ENCODE results near the gene ADGRB3. TPM values are rescaled to one million over a fixed set of nuclear protein-coding genes. Genes with fewer than 3 reads are reported as not detected.

ADGRB3 gene
- total RNA-seq, 2 donors from 2014 or later = not detected

- no peak overlapping the region for H3K4me3 Mint-ChIP-seq
- H3K27ac Mint-ChIP-seq = no peak overlapping the region
- H3K4me1 Mint-ChIP-seq (ENCODE audit: low read depth in 2 of 2) = no peaks in the 10 kb centered on the region
- ATAC-seq (no peak), DNase-seq (ENCODE audit: low spot score) (no peak)
- H3K27me3 Mint-ChIP-seq = no peaks in the 10 kb centered on the region
- H3K9me3 Mint-ChIP-seq = peaks cover 12% of the 10 kb centered on the region
- H3K36me3 Mint-ChIP-seq = no peaks in the 10 kb centered on the region
Measured at GRCh38 chr6:69180361-69181067, 545.4 kb downstream of the ADGRB3 start.

- no peaks in the 10 kb centered on the region for H3K4me1 Mint-ChIP-seq (ENCODE audit: low read depth in 2 of 2)
- H3K9me3 Mint-ChIP-seq = peaks cover 10% of the 10 kb centered on the region
- no peaks in the 10 kb centered on the region for H3K36me3 Mint-ChIP-seq
- no peak for DNase-seq (ENCODE audit: low spot score)
- H3K27me3 Mint-ChIP-seq = no peaks in the 10 kb centered on the region
- H3K4me3 Mint-ChIP-seq = no peak overlapping the region
- no peak for ATAC-seq
- no peak overlapping the region for H3K27ac Mint-ChIP-seq
Measured at GRCh38 chr6:69181964-69182363, 546.9 kb downstream of the ADGRB3 start.

GRCh38 chr6:69185276-69185675 lies 550.2 kb downstream of the ADGRB3 start:
- Mint-ChIP-seq H3K9me3 (peaks cover under 1% of the 10 kb centered on the region), H3K36me3 (no peaks in the 10 kb centered on the region), H3K27me3 (no peaks in the 10 kb centered on the region), H3K4me1 (ENCODE audit: low read depth in 2 of 2) (no peaks in the 10 kb centered on the region), H3K4me3 (no peak overlapping the region), H3K27ac (no peak overlapping the region)
- ATAC-seq (no peak), DNase-seq (ENCODE audit: low spot score) (no peak)

GRCh38 chr6:69202768-69203167 lies 567.7 kb downstream of the ADGRB3 start:
- Mint-ChIP-seq H3K27ac (no peak overlapping the region), H3K9me3 (peaks cover 15% of the 10 kb centered on the region), H3K27me3 (no peaks in the 10 kb centered on the region)

GRCh38 chr6:69216127-69216526 lies 581.0 kb downstream of the ADGRB3 start:
- Mint-ChIP-seq H3K4me3 (no peak overlapping the region), H3K36me3 (no peaks in the 10 kb centered on the region), H3K27me3 (no peaks in the 10 kb centered on the region), H3K9me3 (peaks cover 6% of the 10 kb centered on the region), H3K27ac (no peak overlapping the region), H3K4me1 (ENCODE audit: low read depth in 2 of 2) (no peaks in the 10 kb centered on the region)
- ATAC-seq = no peak
- DNase-seq (ENCODE audit: low spot score) = no peak

More at GRCh38 chr6:69202768-69203167, 567.7 kb downstream of the ADGRB3 start:
- no peak for DNase-seq (ENCODE audit: low spot score)
- Mint-ChIP-seq H3K4me1 (ENCODE audit: low read depth in 2 of 2) (no peaks in the 10 kb centered on the region), H3K36me3 (no peaks in the 10 kb centered on the region), H3K4me3 (no peak overlapping the region)
- no peak for ATAC-seq

GRCh38 chr6:69217343-69217742 lies 582.3 kb downstream of the ADGRB3 start:
- H3K4me3 Mint-ChIP-seq = no peak overlapping the region
- DNase-seq (ENCODE audit: low spot score) = no peak
- H3K27ac Mint-ChIP-seq = no peak overlapping the region
- H3K27me3 Mint-ChIP-seq = no peaks in the 10 kb centered on the region
- no peak for ATAC-seq
- peaks cover 6% of the 10 kb centered on the region for H3K9me3 Mint-ChIP-seq
- no peaks in the 10 kb centered on the region for H3K4me1 Mint-ChIP-seq (ENCODE audit: low read depth in 2 of 2)
- H3K36me3 Mint-ChIP-seq = no peaks in the 10 kb centered on the region

GRCh38 chr6:69220375-69220774 lies 585.3 kb downstream of the ADGRB3 start:
- Mint-ChIP-seq H3K4me1 (ENCODE audit: low read depth in 2 of 2) (no peaks in the 10 kb centered on the region), H3K4me3 (no peak overlapping the region), H3K9me3 (peaks cover 3% of the 10 kb centered on the region), H3K27me3 (no peaks in the 10 kb centered on the region), H3K27ac (no peak overlapping the region), H3K36me3 (no peaks in the 10 kb centered on the region)
- DNase-seq (ENCODE audit: low spot score) (no peak), ATAC-seq (no peak)

GRCh38 chr6:69232008-69232407 lies 596.9 kb downstream of the ADGRB3 start:
- Mint-ChIP-seq H3K27ac (no peak overlapping the region), H3K4me1 (ENCODE audit: low read depth in 2 of 2) (no peaks in the 10 kb centered on the region), H3K27me3 (no peaks in the 10 kb centered on the region), H3K9me3 (peaks cover 6% of the 10 kb centered on the region), H3K36me3 (peaks cover 4% of the 10 kb centered on the region), H3K4me3 (no peak overlapping the region)
- DNase-seq (ENCODE audit: low spot score) = no peak
- no peak for ATAC-seq

- Mint-ChIP-seq H3K4me1 (ENCODE audit: low read depth in 2 of 2) (no peaks in the 10 kb centered on the region), H3K9me3 (peaks cover 6% of the 10 kb centered on the region), H3K27me3 (no peaks in the 10 kb centered on the region)
Measured at GRCh38 chr6:69232496-69232895, 597.4 kb downstream of the ADGRB3 start.

GRCh38 chr6:69232911-69233448 lies 597.9 kb downstream of the ADGRB3 start:
- no peaks in the 10 kb centered on the region for H3K4me1 Mint-ChIP-seq (ENCODE audit: low read depth in 2 of 2)
- H3K36me3 Mint-ChIP-seq = peaks cover 4% of the 10 kb centered on the region
- peak; percentile 52 for DNase-seq (ENCODE audit: low spot score)
- H3K9me3 Mint-ChIP-seq = peaks cover 6% of the 10 kb centered on the region
- no peak overlapping the region for H3K27ac Mint-ChIP-seq
- H3K27me3 Mint-ChIP-seq = no peaks in the 10 kb centered on the region
- H3K4me3 Mint-ChIP-seq = no peak overlapping the region
- no peak for ATAC-seq

More at GRCh38 chr6:69232496-69232895, 597.4 kb downstream of the ADGRB3 start:
- DNase-seq (ENCODE audit: low spot score) (no peak), ATAC-seq (no peak)
- H3K27ac Mint-ChIP-seq = no peak overlapping the region
- H3K4me3 Mint-ChIP-seq = no peak overlapping the region
- peaks cover 4% of the 10 kb centered on the region for H3K36me3 Mint-ChIP-seq

- H3K27me3 Mint-ChIP-seq = no peaks in the 10 kb centered on the region
- peaks cover 3% of the 10 kb centered on the region for H3K36me3 Mint-ChIP-seq
- ATAC-seq = no peak
- H3K9me3 Mint-ChIP-seq = peaks cover 7% of the 10 kb centered on the region
- no peak for DNase-seq (ENCODE audit: low spot score)
- no peak overlapping the region for H3K27ac Mint-ChIP-seq
- no peak overlapping the region for H3K4me3 Mint-ChIP-seq
- no peaks in the 10 kb centered on the region for H3K4me1 Mint-ChIP-seq (ENCODE audit: low read depth in 2 of 2)
Measured at GRCh38 chr6:69238067-69238466, 603.0 kb downstream of the ADGRB3 start.

GRCh38 chr6:69246983-69247382 lies 611.9 kb downstream of the ADGRB3 start:
- DNase-seq (ENCODE audit: low spot score) (no peak), ATAC-seq (no peak)
- no peaks in the 10 kb centered on the region for H3K36me3 Mint-ChIP-seq
- H3K9me3 Mint-ChIP-seq = peaks cover 9% of the 10 kb centered on the region
- no peak overlapping the region for H3K4me3 Mint-ChIP-seq
- H3K27ac Mint-ChIP-seq = no peak overlapping the region
- no peaks in the 10 kb centered on the region for H3K27me3 Mint-ChIP-seq
- H3K4me1 Mint-ChIP-seq (ENCODE audit: low read depth in 2 of 2) = no peaks in the 10 kb centered on the region

- no peaks in the 10 kb centered on the region for H3K27me3 Mint-ChIP-seq
- peaks cover 13% of the 10 kb centered on the region for H3K9me3 Mint-ChIP-seq
- no peak overlapping the region for H3K4me3 Mint-ChIP-seq
- DNase-seq (ENCODE audit: low spot score) (no peak), ATAC-seq (no peak)
- no peak overlapping the region for H3K27ac Mint-ChIP-seq
- H3K4me1 Mint-ChIP-seq (ENCODE audit: low read depth in 2 of 2) = no peaks in the 10 kb centered on the region
- H3K36me3 Mint-ChIP-seq = no peaks in the 10 kb centered on the region
Measured at GRCh38 chr6:69261010-69261409, 625.9 kb downstream of the ADGRB3 start.

- ATAC-seq = no peak
- H3K4me3 Mint-ChIP-seq = no peak overlapping the region
- peaks cover 6% of the 10 kb centered on the region for H3K9me3 Mint-ChIP-seq
- H3K36me3 Mint-ChIP-seq = no peaks in the 10 kb centered on the region
- H3K4me1 Mint-ChIP-seq (ENCODE audit: low read depth in 2 of 2) = no peaks in the 10 kb centered on the region
- no peak for DNase-seq (ENCODE audit: low spot score)
- H3K27me3 Mint-ChIP-seq = no peaks in the 10 kb centered on the region
- H3K27ac Mint-ChIP-seq = no peak overlapping the region
Measured at GRCh38 chr6:69263297-69263696, 628.2 kb downstream of the ADGRB3 start.

GRCh38 chr6:69265090-69265489 lies 630.0 kb downstream of the ADGRB3 start:
- H3K4me3 Mint-ChIP-seq = no peak overlapping the region
- no peak overlapping the region for H3K27ac Mint-ChIP-seq

More at GRCh38 chr6:69265090-69265489, 630.0 kb downstream of the ADGRB3 start:
- H3K36me3 Mint-ChIP-seq = no peaks in the 10 kb centered on the region
- ATAC-seq = no peak
- H3K4me1 Mint-ChIP-seq (ENCODE audit: low read depth in 2 of 2) = no peaks in the 10 kb centered on the region
- peaks cover 6% of the 10 kb centered on the region for H3K9me3 Mint-ChIP-seq
- no peak for DNase-seq (ENCODE audit: low spot score)
- H3K27me3 Mint-ChIP-seq = no peaks in the 10 kb centered on the region

Data from natural killer cell treated with Interleukin-12 subunit alpha and Interleukin-12 subunit beta and Interleukin-15 and Interleukin-18, amount 100 ng/mL, for 72 hours (primary cell).